ENCODE data around the gene ARHGEF37. TPM values are rescaled to one million over a fixed set of nuclear protein-coding genes. Genes with fewer than 3 reads are reported as not detected.

The ARHGEF37 gene
- total RNA-seq, 1 donor from 2014 or later = 2.3 TPM

DNA sequence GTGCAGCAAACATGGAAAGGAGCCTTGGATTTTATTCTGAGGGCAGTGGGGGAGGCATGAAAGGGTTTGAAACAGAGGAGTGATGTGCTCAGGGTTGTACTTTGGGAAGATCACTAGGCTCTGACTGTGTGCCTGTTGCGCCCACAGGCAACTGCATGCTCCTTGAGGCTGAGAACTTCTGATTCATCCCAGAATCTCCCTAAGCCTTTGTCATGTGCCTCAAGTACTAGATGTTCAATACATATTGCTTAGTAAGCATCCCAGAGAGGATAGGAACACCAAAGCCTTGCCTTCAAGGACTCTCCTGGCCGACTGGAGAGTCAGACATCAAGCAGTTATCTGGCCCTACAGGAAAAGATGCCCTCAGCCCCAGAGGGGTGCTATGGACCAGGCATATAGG, 54.1 kb downstream of the ARHGEF37 start:
- Mint-ChIP-seq H3K27me3 (ENCODE audit: low read depth) (no peaks in the 10 kb centered on the region), H3K27ac (ENCODE audit: unreplicated experiment) (no peak overlapping the region), H3K9me3 (no peaks in the 10 kb centered on the region), H3K4me1 (peaks cover 7% of the 10 kb centered on the region), H3K4me3 (no peak overlapping the region), H3K36me3 (ENCODE audit: low read depth) (no peaks in the 10 kb centered on the region)
- TF ChIP-seq, protein P1, sequence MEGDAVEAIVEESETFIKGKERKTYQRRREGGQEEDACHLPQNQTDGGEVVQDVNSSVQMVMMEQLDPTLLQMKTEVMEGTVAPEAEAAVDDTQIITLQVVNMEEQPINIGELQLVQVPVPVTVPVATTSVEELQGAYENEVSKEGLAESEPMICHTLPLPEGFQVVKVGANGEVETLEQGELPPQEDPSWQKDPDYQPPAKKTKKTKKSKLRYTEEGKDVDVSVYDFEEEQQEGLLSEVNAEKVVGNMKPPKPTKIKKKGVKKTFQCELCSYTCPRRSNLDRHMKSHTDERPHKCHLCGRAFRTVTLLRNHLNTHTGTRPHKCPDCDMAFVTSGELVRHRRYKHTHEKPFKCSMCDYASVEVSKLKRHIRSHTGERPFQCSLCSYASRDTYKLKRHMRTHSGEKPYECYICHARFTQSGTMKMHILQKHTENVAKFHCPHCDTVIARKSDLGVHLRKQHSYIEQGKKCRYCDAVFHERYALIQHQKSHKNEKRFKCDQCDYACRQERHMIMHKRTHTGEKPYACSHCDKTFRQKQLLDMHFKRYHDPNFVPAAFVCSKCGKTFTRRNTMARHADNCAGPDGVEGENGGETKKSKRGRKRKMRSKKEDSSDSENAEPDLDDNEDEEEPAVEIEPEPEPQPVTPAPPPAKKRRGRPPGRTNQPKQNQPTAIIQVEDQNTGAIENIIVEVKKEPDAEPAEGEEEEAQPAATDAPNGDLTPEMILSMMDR (conservative IDR thresholded peaks at IDR 0.05) = no peak
- DNase-seq (ENCODE audit: low read depth, low spot score) = no peak

DNA sequence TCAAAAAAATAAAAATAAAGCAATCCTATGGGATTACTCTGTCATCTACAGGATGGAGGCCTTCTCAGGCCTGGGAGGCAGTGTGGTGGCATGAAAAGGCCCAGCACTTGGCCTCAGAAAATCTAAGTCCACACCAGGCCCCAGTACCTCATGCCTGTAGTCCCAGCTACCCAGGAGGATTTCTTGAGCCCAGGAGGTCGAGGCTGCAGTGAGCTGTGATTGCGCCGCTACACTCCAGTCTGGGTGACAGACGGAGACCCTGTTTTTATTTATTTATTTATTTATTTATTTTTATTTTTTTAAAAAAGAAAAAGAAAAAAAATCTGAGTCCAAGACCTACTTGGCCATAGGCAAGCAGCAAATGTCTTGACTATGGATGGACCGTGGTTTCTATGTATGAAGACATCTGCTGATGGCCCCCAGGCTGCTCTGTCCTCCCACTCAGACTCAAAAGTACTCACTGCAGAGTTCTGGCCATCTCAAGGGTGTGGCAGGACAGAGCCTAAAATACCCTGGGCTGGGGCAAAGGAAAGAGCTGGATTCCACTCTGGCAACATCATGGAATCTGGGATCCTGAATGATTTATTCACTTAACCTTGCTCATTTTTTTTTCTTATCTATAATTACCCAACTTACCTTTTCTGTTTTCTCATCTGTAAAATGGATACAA, 55.0 kb downstream of the ARHGEF37 start:
- Mint-ChIP-seq H3K27me3 (ENCODE audit: low read depth) (no peaks in the 10 kb centered on the region), H3K9me3 (no peaks in the 10 kb centered on the region), H3K27ac (ENCODE audit: unreplicated experiment) (no peak overlapping the region), H3K4me3 (no peak overlapping the region), H3K36me3 (ENCODE audit: low read depth) (no peaks in the 10 kb centered on the region), H3K4me1 (peaks cover 10% of the 10 kb centered on the region)
- DNase-seq (ENCODE audit: low read depth, low spot score) = no peak
- TF ChIP-seq, protein P1 (conservative IDR thresholded peaks at IDR 0.05) = no peak

DNA sequence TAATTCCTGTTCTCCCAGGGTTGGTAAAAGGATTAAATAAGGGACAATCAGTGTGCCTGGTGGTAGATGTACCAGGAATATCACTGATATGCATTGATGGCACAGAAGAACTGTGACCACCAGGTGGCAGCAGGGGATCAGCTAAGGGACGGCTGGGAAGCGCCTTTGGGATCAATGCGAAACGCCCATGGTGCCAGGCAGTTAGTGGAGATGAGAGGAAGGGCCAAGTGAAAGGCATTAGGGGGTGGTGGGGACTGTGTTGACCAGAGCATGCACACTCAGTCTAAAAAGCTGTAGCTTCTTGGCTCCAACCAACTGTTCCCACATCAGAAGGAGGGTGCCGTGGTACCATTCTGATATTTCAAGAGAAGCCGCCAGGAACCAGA, 55.6 kb downstream of the ARHGEF37 start:
- Mint-ChIP-seq H3K4me3 (no peak overlapping the region), H3K9me3 (no peaks in the 10 kb centered on the region), H3K27ac (ENCODE audit: unreplicated experiment) (no peak overlapping the region), H3K36me3 (ENCODE audit: low read depth) (no peaks in the 10 kb centered on the region), H3K4me1 (peaks cover 10% of the 10 kb centered on the region), H3K27me3 (ENCODE audit: low read depth) (no peaks in the 10 kb centered on the region)
- TF ChIP-seq, protein P1 (conservative IDR thresholded peaks at IDR 0.05) = peak; percentile 83
- DNase-seq (ENCODE audit: low read depth, low spot score) = peak; percentile 32

DNA sequence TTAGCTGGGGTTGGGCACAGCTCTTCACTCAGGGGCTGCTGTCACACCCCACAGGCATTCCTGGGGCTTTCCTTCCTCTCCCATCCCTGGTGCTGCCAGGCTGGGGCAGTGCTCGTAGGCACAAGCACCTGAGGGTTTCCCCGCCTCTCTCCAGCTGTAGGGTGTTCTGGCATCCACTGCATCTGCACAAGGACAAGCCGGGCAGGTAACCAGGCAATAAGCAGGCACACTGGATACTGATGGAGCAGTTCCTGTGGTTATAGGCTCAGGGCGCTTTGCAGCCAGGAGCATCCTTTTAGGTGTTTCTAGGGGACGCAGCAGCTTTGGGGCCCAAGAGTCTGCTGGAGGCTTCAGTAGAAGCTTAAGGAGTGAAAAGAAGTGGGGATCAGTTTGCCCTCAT, 56.8 kb downstream of the ARHGEF37 start:
- TF ChIP-seq, protein P1 (conservative IDR thresholded peaks at IDR 0.05) = no peak
- Mint-ChIP-seq H3K27me3 (ENCODE audit: low read depth) (no peaks in the 10 kb centered on the region), H3K9me3 (no peaks in the 10 kb centered on the region), H3K36me3 (ENCODE audit: low read depth) (no peaks in the 10 kb centered on the region), H3K4me1 (peaks cover 9% of the 10 kb centered on the region), H3K4me3 (no peak overlapping the region), H3K27ac (ENCODE audit: unreplicated experiment) (no peak overlapping the region)
- DNase-seq (ENCODE audit: low read depth, low spot score) = no peak

DNA sequence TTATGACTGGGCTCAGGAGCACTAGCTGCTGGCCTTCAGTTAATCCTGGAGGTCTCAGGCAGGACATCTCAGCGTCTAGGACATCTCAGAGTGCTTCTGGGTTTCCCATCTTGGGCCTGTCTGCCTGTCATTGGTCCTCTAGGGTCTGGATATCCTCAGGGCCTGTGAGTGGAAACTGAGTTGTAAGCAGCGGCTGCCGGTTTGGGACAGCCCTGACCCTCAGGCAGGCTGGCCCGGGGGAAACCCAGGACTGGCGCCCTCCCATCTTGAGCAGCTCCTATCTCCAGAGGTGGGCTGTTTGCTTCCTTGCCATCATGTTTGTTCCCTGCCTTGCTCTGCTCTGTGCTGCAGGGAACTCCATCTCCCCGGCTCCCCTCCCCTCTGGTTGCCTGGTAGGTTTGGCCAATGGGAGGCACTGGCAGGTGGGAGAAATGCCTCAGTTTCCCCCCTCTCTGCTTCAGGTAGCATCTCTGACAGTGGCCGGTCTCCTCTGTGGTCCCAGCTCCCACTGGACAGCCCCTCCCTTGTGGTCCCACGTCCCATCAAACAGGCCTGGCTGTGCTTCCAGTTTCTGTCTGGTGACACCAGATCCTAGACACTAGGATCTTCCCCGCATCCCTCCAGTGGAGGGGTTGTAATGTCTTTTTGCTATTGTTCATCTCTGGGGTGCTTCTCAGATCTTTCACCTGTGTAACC, 57.4 kb downstream of the ARHGEF37 start:
- TF ChIP-seq, protein P1 (conservative IDR thresholded peaks at IDR 0.05) = no peak
- H3K27me3 Mint-ChIP-seq (ENCODE audit: low read depth) = no peaks in the 10 kb centered on the region
- H3K27ac Mint-ChIP-seq (ENCODE audit: unreplicated experiment) = no peak overlapping the region
- peaks cover 14% of the 10 kb centered on the region for H3K4me1 Mint-ChIP-seq
- no peak overlapping the region for H3K4me3 Mint-ChIP-seq
- H3K36me3 Mint-ChIP-seq (ENCODE audit: low read depth) = no peaks in the 10 kb centered on the region
- no peaks in the 10 kb centered on the region for H3K9me3 Mint-ChIP-seq
- no peak for DNase-seq (ENCODE audit: low read depth, low spot score)
